Hepatocyte (in vitro differentiated cells): Measurements from ENCODE around the gene SLC25A14.

Experiments used
- EZH2 ChIP-seq: fragments of 200-600 bp; sonication (generic); IDR thresholded peaks from 2 replicates; pipeline ENCODE4 v1.6.1; 2016; ENCODE audit warnings: antibody characterized with exemption, mild to moderate bottlenecking, borderline replicate concordance
- TF ChIP-seq, protein P1 (sequence below): fragments of 200-600 bp; sonication (generic); IDR thresholded peaks from 2 replicates; pipeline ENCODE4 v1.5.1; 2016; ENCODE audit warnings: antibody characterized with exemption, mild to moderate bottlenecking; ENCODE audit not compliant: poor library complexity

DNA sequence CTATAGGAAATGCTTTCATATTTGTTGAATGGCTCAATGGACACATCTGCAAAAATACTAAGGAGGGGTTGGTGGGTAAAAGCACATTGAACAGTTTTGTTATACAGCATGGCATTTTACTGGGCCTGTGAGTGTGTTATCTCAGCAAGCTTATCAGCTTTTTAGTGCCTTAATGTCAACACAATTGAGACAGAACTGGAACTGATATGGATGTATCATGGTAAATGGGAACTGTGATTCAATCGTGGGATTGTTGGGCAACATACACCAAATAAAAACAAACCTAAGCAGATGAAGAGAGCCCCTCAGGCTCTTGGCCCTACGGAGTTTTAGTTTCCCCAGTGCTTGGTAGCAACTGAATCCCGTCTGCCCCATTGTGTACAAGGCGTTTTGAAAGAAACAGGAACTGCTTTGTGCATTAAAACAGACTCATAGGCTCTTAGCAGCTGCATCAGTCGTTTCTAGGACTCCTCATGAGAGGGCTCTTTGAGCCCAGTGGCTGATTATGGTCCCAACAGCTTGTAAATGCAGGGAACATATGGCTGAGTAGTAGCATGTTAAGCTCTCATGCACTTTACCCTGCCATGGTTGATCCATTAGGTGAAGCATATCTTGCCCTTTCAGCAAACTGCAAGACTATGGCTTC, 38.4 kb downstream of the SLC25A14 start:
- TF ChIP-seq EZH2, result no peak
- TF ChIP-seq, protein P1, sequence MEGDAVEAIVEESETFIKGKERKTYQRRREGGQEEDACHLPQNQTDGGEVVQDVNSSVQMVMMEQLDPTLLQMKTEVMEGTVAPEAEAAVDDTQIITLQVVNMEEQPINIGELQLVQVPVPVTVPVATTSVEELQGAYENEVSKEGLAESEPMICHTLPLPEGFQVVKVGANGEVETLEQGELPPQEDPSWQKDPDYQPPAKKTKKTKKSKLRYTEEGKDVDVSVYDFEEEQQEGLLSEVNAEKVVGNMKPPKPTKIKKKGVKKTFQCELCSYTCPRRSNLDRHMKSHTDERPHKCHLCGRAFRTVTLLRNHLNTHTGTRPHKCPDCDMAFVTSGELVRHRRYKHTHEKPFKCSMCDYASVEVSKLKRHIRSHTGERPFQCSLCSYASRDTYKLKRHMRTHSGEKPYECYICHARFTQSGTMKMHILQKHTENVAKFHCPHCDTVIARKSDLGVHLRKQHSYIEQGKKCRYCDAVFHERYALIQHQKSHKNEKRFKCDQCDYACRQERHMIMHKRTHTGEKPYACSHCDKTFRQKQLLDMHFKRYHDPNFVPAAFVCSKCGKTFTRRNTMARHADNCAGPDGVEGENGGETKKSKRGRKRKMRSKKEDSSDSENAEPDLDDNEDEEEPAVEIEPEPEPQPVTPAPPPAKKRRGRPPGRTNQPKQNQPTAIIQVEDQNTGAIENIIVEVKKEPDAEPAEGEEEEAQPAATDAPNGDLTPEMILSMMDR, result no peak
